ENCODE results near the gene TMC1. TPM values are rescaled to one million over a fixed set of nuclear protein-coding genes. Genes with fewer than 3 reads are reported as not detected.

The TMC1 gene
- total RNA-seq, 4 donors from 2014 or later: not detected

DNA sequence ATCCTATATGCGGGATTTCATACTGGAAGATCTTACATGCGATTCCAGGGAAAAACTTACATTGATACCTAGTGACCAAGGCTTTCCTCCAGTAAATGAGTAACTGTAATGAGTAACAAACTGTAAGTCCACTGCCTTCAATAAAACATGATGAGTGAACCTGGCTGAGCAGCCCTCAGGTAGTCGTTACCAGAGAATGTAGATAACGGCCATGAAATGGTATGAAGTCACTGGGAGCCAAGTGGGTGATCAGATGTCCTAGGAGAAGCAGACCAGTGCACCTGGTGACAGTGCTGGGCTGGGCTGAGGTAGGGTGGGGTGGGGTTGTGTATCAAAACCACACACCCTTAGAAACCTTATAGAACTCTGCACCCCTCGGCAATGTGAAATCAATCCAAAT is 227.9 kb downstream of the TMC1 start:
- 94% methylated on average over 5 of the region's 5 CpGs for WGBS
- no peak overlapping the region for H3K4me3 ChIP-seq
- no peaks in the 10 kb centered on the region for H3K27me3 ChIP-seq
- no peaks in the 10 kb centered on the region for H3K9me3 ChIP-seq
- DNase-seq (ENCODE audit: low spot score in 2 of 2): no peak
- no peaks in the 10 kb centered on the region for H3K36me3 ChIP-seq
- H3K27ac ChIP-seq: no peak overlapping the region
- no peaks in the 10 kb centered on the region for H3K4me1 ChIP-seq
- TF ChIP-seq POLR2AphosphoS5 (IDR thresholded peaks at IDR 0.05) (no peak), POLR2A (IDR thresholded peaks at IDR 0.05) (no peak), EP300 (IDR thresholded peaks at IDR 0.05) (no peak), CTCF (IDR thresholded peaks at IDR 0.05) (no peak)

GRCh38 chr9:72751541-72751940 is 230.1 kb downstream of the TMC1 start:
- DNase-seq (ENCODE audit: low spot score in 2 of 2): no peak
- Histone ChIP-seq H3K27me3 (no peaks in the 10 kb centered on the region), H3K27ac (no peak overlapping the region), H3K36me3 (no peaks in the 10 kb centered on the region), H3K9me3 (no peaks in the 10 kb centered on the region), H3K4me1 (no peaks in the 10 kb centered on the region), H3K4me3 (no peak overlapping the region)
- no peak for TF ChIP-seq CTCF (IDR thresholded peaks at IDR 0.05)
- TF ChIP-seq POLR2AphosphoS5 (IDR thresholded peaks at IDR 0.05): no peak
- no peak for TF ChIP-seq POLR2A (IDR thresholded peaks at IDR 0.05)
- no peak for TF ChIP-seq EP300 (IDR thresholded peaks at IDR 0.05)
- 70% methylated on average over 1 of the region's 1 CpG for WGBS

- Histone ChIP-seq H3K27me3 (no peaks in the 10 kb centered on the region), H3K4me3 (no peak overlapping the region), H3K9me3 (no peaks in the 10 kb centered on the region), H3K27ac (no peak overlapping the region), H3K36me3 (no peaks in the 10 kb centered on the region), H3K4me1 (no peaks in the 10 kb centered on the region)
- 63% methylated on average over 8 of the region's 8 CpGs for WGBS
- no peak for DNase-seq (ENCODE audit: low spot score in 2 of 2)
- no peak for TF ChIP-seq EP300 (IDR thresholded peaks at IDR 0.05)
- peak in 1 of 2 donors; percentile 15 for TF ChIP-seq CTCF (IDR thresholded peaks at IDR 0.05)
- no peak for TF ChIP-seq POLR2A (IDR thresholded peaks at IDR 0.05)
These were observed 232.0 kb downstream of the TMC1 start for GRCh38 chr9:72753266-72753893.

GRCh38 chr9:72755836-72756235 is 234.4 kb downstream of the TMC1 start:
- H3K4me1 ChIP-seq: no peaks in the 10 kb centered on the region
- H3K27me3 ChIP-seq: peaks cover 3% of the 10 kb centered on the region
- TF ChIP-seq EP300 (IDR thresholded peaks at IDR 0.05) (no peak), POLR2A (IDR thresholded peaks at IDR 0.05) (no peak), CTCF (IDR thresholded peaks at IDR 0.05) (no peak), POLR2AphosphoS5 (IDR thresholded peaks at IDR 0.05) (no peak)
- WGBS: 96% methylated on average over 2 of the region's 2 CpGs
- H3K9me3 ChIP-seq: no peaks in the 10 kb centered on the region
- no peak overlapping the region for H3K27ac ChIP-seq
- no peak overlapping the region for H3K4me3 ChIP-seq
- no peaks in the 10 kb centered on the region for H3K36me3 ChIP-seq
- no peak for DNase-seq (ENCODE audit: low spot score in 2 of 2)

DNA sequence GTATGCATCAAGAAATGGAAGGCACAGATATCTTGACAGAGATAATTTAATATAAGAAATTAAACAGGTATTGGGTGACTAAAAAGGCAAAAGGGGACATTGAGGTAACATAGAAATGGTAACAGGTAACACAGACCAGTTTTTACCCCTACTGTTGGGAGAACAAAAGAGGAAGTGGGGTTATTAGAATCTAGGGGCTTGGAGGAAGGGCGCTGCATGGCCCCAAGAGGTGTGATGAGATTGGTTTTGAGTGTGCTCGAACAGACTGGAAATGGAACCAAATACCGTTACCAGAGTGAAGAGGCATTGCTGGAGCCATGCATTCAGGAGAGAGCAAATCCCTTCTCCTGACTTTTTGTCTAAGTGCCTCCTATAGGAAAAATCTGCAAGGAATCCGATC is 237.5 kb downstream of the TMC1 start:
- H3K4me3 ChIP-seq: no peak overlapping the region
- no peak for TF ChIP-seq POLR2A (IDR thresholded peaks at IDR 0.05)
- no peak for TF ChIP-seq EP300 (IDR thresholded peaks at IDR 0.05)
- no peak for TF ChIP-seq CTCF (IDR thresholded peaks at IDR 0.05)
- TF ChIP-seq POLR2AphosphoS5 (IDR thresholded peaks at IDR 0.05): no peak
- H3K4me1 ChIP-seq: no peaks in the 10 kb centered on the region
- no peak for DNase-seq (ENCODE audit: low spot score in 2 of 2)
- H3K27ac ChIP-seq: no peak overlapping the region
- 87% methylated on average over 4 of the region's 4 CpGs for WGBS
- peaks cover 3% of the 10 kb centered on the region for H3K27me3 ChIP-seq
- no peaks in the 10 kb centered on the region for H3K36me3 ChIP-seq
- no peaks in the 10 kb centered on the region for H3K9me3 ChIP-seq

Measured in suprapubic skin (tissue), 4 donors.